ENCODE results near the gene SRP9. TPM values are rescaled to one million over a fixed set of nuclear protein-coding genes. Genes with fewer than 3 reads are reported as not detected.
"Not testable (repeated sequence)": the region's sequence is repeated elsewhere in the genome, so short reads cannot be mapped to it uniquely, and the experiment has no call there.

Gene SRP9
- total RNA-seq, 1 experiment from 2014 or later, result 282 TPM

DNA sequence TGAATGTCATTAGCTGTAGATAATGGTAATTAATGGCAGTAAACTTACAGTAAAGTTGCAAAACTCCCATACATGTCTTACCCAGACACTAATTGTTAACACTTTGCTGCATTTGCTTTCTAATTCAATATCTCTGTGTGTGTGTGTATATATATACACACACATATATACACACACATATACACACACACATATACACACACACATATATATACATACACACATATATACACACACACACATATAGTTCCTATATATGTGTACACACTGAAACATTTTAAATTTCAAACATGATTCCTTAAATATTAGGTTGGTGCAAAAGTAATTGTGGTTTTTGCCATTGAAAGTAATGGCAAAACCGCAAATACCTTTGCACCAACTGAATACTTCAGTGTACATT is 28.6 kb downstream of the SRP9 start:
- Histone ChIP-seq H3K4me1 (ENCODE audit: control insufficient read depth, insufficient read depth, low read length) (peaks cover 9% of the 10 kb centered on the region), H3K27ac (ENCODE audit: low read length) (no peak overlapping the region), H3K4me3 (ENCODE audit: low read depth in 2 of 2, low read length in 2 of 2) (no peak overlapping the region), H3K9me3 (ENCODE audit: control insufficient read depth, insufficient read depth, low read depth, low read length) (no peaks in the 10 kb centered on the region), H3K27me3 (ENCODE audit: control insufficient read depth, insufficient read depth, low read length) (no peaks in the 10 kb centered on the region), H3K36me3 (ENCODE audit: control insufficient read depth, insufficient read depth, low read length) (no peaks in the 10 kb centered on the region)
- POLR2A ChIA-PET, result no interaction called here
- ATAC-seq (no peak), DNase-seq (ENCODE audit: low read depth, low spot score) (no peak)
- TF ChIP-seq, protein P1, sequence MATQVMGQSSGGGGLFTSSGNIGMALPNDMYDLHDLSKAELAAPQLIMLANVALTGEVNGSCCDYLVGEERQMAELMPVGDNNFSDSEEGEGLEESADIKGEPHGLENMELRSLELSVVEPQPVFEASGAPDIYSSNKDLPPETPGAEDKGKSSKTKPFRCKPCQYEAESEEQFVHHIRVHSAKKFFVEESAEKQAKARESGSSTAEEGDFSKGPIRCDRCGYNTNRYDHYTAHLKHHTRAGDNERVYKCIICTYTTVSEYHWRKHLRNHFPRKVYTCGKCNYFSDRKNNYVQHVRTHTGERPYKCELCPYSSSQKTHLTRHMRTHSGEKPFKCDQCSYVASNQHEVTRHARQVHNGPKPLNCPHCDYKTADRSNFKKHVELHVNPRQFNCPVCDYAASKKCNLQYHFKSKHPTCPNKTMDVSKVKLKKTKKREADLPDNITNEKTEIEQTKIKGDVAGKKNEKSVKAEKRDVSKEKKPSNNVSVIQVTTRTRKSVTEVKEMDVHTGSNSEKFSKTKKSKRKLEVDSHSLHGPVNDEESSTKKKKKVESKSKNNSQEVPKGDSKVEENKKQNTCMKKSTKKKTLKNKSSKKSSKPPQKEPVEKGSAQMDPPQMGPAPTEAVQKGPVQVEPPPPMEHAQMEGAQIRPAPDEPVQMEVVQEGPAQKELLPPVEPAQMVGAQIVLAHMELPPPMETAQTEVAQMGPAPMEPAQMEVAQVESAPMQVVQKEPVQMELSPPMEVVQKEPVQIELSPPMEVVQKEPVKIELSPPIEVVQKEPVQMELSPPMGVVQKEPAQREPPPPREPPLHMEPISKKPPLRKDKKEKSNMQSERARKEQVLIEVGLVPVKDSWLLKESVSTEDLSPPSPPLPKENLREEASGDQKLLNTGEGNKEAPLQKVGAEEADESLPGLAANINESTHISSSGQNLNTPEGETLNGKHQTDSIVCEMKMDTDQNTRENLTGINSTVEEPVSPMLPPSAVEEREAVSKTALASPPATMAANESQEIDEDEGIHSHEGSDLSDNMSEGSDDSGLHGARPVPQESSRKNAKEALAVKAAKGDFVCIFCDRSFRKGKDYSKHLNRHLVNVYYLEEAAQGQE (IDR thresholded peaks at IDR 0.05; ENCODE audit: insufficient read depth in 1 of 2, low read depth in 2 of 2, low read length in 1 of 2), result no peak
- TF ChIP-seq SIN3A (IDR thresholded peaks at IDR 0.05; ENCODE audit: borderline replicate concordance, insufficient read depth, low read depth, low read length), result no peak
- in situ Hi-C loops (cut with HindIII; ENCODE audit: low pct_unique_long_range_greater_than_20kb, low sequenced_read_pairs) (no loop called here), intact Hi-C loops (cut with micrococcal nuclease; ENCODE audit: unreplicated experiment) (no loop called here)
- BruUV-seq (replicated peaks), result no TSS peak
- CTCF ChIA-PET, result no interaction called here

DNA sequence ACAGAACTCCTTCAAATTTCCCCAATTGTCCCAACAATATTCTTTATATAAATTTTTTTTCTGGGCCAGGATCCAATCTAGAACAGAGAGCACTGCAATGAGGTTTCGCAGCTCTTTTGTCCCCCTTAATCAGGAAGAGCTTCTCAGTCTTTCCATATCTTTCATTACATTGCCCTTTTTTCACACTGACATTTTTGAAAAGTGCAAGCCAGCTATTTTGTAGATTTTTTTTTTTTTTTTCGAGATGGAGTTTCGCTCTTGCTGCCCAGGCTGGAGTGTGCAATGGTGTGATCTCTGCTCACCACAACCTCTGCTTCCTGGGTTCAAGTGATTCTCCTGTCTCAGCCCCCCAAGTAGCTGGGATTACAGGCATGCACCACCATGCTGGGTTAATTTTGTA is 29.1 kb downstream of the SRP9 start:
- in situ Hi-C loops (cut with HindIII; ENCODE audit: low pct_unique_long_range_greater_than_20kb, low sequenced_read_pairs); BruUV-seq (replicated peaks); DNase-seq (ENCODE audit: low read depth, low spot score); H3K36me3 ChIP-seq (ENCODE audit: control insufficient read depth, insufficient read depth, low read length); H3K27me3 ChIP-seq (ENCODE audit: control insufficient read depth, insufficient read depth, low read length); H3K9me3 ChIP-seq (ENCODE audit: control insufficient read depth, insufficient read depth, low read depth, low read length); ATAC-seq; H3K27ac ChIP-seq (ENCODE audit: low read length); CTCF ChIA-PET; intact Hi-C loops (cut with micrococcal nuclease; ENCODE audit: unreplicated experiment); H3K4me3 ChIP-seq (ENCODE audit: low read depth in 2 of 2, low read length in 2 of 2); POLR2A ChIA-PET: not testable (repeated sequence)
- peaks cover 14% of the 10 kb centered on the region for H3K4me1 ChIP-seq (ENCODE audit: control insufficient read depth, insufficient read depth, low read length)

DNA sequence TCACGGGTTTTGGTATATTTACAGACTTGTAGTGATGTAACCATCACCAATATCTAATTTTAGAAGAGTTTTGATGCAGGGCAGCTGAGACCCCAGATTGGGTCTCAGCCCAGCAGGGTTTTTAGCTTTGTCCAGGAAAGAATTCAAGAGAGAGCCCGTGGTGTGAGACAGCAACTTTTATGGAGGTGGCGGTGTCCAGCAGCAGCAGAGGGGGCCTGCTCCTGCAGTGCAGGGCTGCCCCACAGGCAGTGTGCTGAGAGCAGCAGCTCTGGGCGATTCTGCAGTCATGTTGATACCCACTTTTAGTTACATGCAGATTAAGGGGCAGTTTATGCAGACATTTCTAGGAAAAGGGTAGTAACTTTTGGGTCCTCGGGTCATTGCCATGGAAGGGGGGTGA is 30.5 kb downstream of the SRP9 start:
- no peak overlapping the region for H3K27ac ChIP-seq (ENCODE audit: low read length)
- no TSS peak for BruUV-seq (replicated peaks)
- ChIA-PET CTCF (no interaction called here), POLR2A (no interaction called here)
- H3K9me3 ChIP-seq (ENCODE audit: control insufficient read depth, insufficient read depth, low read depth, low read length), result no peaks in the 10 kb centered on the region
- H3K4me1 ChIP-seq (ENCODE audit: control insufficient read depth, insufficient read depth, low read length), result peaks cover 27% of the 10 kb centered on the region
- ATAC-seq (no peak), DNase-seq (ENCODE audit: low read depth, low spot score) (no peak)
- no peaks in the 10 kb centered on the region for H3K27me3 ChIP-seq (ENCODE audit: control insufficient read depth, insufficient read depth, low read length)
- H3K4me3 ChIP-seq (ENCODE audit: low read depth in 2 of 2, low read length in 2 of 2), result no peak overlapping the region
- intact Hi-C loops (cut with micrococcal nuclease; ENCODE audit: unreplicated experiment), result no loop called here
- no peaks in the 10 kb centered on the region for H3K36me3 ChIP-seq (ENCODE audit: control insufficient read depth, insufficient read depth, low read length)
- TF ChIP-seq TCF7L2 (IDR thresholded peaks at IDR 0.05; ENCODE audit: low read depth, low read length) (no peak), SIN3A (IDR thresholded peaks at IDR 0.05; ENCODE audit: borderline replicate concordance, insufficient read depth, low read depth, low read length) (no peak), POLR2AphosphoS5 (IDR thresholded peaks at IDR 0.05; ENCODE audit: low read depth, low read length) (no peak)
- TF ChIP-seq, protein P1 (IDR thresholded peaks at IDR 0.05; ENCODE audit: insufficient read depth in 1 of 2, low read depth in 2 of 2, low read length in 1 of 2), result no peak
- TF ChIP-seq, protein P2, sequence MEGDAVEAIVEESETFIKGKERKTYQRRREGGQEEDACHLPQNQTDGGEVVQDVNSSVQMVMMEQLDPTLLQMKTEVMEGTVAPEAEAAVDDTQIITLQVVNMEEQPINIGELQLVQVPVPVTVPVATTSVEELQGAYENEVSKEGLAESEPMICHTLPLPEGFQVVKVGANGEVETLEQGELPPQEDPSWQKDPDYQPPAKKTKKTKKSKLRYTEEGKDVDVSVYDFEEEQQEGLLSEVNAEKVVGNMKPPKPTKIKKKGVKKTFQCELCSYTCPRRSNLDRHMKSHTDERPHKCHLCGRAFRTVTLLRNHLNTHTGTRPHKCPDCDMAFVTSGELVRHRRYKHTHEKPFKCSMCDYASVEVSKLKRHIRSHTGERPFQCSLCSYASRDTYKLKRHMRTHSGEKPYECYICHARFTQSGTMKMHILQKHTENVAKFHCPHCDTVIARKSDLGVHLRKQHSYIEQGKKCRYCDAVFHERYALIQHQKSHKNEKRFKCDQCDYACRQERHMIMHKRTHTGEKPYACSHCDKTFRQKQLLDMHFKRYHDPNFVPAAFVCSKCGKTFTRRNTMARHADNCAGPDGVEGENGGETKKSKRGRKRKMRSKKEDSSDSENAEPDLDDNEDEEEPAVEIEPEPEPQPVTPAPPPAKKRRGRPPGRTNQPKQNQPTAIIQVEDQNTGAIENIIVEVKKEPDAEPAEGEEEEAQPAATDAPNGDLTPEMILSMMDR (IDR thresholded peaks at IDR 0.05), result no peak
- in situ Hi-C loops (cut with HindIII; ENCODE audit: low pct_unique_long_range_greater_than_20kb, low sequenced_read_pairs), result no loop called here

Measured in Panc1 (cell line).